OCI-LY7 (cell line): Measurements from ENCODE around the gene B4GALNT4. TPM values are rescaled to one million over a fixed set of nuclear protein-coding genes. Genes with fewer than 3 reads are reported as not detected.

Experiments used
- BruUV-seq: library from RNA; stranded (reverse); fragments of 400-500 nt; replicated peaks from 2 replicates; lab custom pipeline; 2021; lab: Mats Ljungman, UMichigan
- CTCF ChIA-PET: fragments of 300-600 bp; sonication (Branson Sonifier 250); formaldehyde crosslinking; loops from one replicate; lab custom pipeline; 2022; ENCODE audit warnings: antibody characterized with exemption; ENCODE audit not compliant: unreplicated experiment; lab: Charles Lee
- POLR2A ChIA-PET: fragments of 300-600 bp; sonication (Branson Sonifier 250); formaldehyde crosslinking; loops from one replicate; lab custom pipeline; 2022; ENCODE audit warnings: antibody characterized with exemption; lab: Charles Lee
- DNase-seq: peaks from one replicate; pipeline ENCODE4 v3.0.0-alpha.2; 2015; ENCODE audit warnings: low spot score
- H2AFZ ChIP-seq: fragments of 200-600 bp; sonication (generic), shearing (Covaris generic); 2 replicates; pipeline ENCODE4 v1.6.1; 2014; ENCODE audit warnings: mild to moderate bottlenecking, antibody characterized with exemption, low read length, moderate library complexity
- H3K27ac ChIP-seq: fragments of 200-600 bp; sonication (generic); 2 replicates; pipeline ENCODE4 v1.5.1; 2014; ENCODE audit warnings: mixed run types, low read depth, mild to moderate bottlenecking, moderate library complexity, low read length, inconsistent platforms; ENCODE audit not compliant: poor library complexity, severe bottlenecking
- H3K36me3 ChIP-seq: fragments of 200-600 bp; sonication (generic); 2 replicates; pipeline ENCODE4 v1.6.1; 2014; ENCODE audit warnings: mild to moderate bottlenecking, antibody characterized with exemption, low read length, moderate library complexity, mixed read lengths; ENCODE audit not compliant: insufficient read depth
- H3K4me1 ChIP-seq: fragments of 200-600 bp; sonication (generic); 2 replicates; pipeline ENCODE4 v1.5.1; 2014; ENCODE audit warnings: mild to moderate bottlenecking, low read length; ENCODE audit not compliant: insufficient read depth, poor library complexity, severe bottlenecking
- H3K4me2 ChIP-seq: fragments of 200-600 bp; sonication (generic); 2 replicates; pipeline ENCODE4 v1.6.1; 2014; ENCODE audit warnings: mild to moderate bottlenecking, low read length
- H3K4me3 ChIP-seq: fragments of 200-600 bp; sonication (generic); 2 replicates; pipeline ENCODE4 v1.5.1; 2014; ENCODE audit warnings: mild to moderate bottlenecking, low read depth, low read length; ENCODE audit not compliant: poor library complexity, severe bottlenecking
- H3K79me2 ChIP-seq: fragments of 200-600 bp; sonication (generic); 2 replicates; pipeline ENCODE4 v1.6.1; 2016; ENCODE audit warnings: low read depth, mild to moderate bottlenecking, low read length, moderate library complexity, mixed read lengths; ENCODE audit not compliant: insufficient read depth
- H3K9me2 ChIP-seq: fragments of 200-600 bp; sonication (generic); 2 replicates; pipeline ENCODE4 v1.6.1; 2016; ENCODE audit warnings: mild to moderate bottlenecking, low read length, mixed read lengths; ENCODE audit not compliant: insufficient read depth
- H3K9me3 ChIP-seq: fragments of 200-600 bp; sonication (generic); 2 replicates; pipeline ENCODE4 v1.6.1; 2014; ENCODE audit warnings: mild to moderate bottlenecking, mixed run types, low read length, mixed read lengths
- H4K20me1 ChIP-seq: fragments of 200-600 bp; sonication (generic); 2 replicates; pipeline ENCODE4 v1.6.1; 2014; ENCODE audit warnings: mild to moderate bottlenecking, antibody characterized with exemption, low read length, moderate library complexity, mixed read lengths; ENCODE audit not compliant: insufficient read depth
- CTCF ChIP-seq: fragments of 200-600 bp; sonication (generic); conservative IDR thresholded peaks from 2 replicates; pipeline ENCODE4 v1.5.1; 2014; ENCODE audit warnings: mild to moderate bottlenecking, antibody characterized with exemption, low read length, moderate library complexity, mixed read lengths
- EZH2phosphoT487 ChIP-seq: fragments of 200-600 bp; sonication (generic); IDR thresholded peaks from 2 replicates; pipeline ENCODE4 v1.6.1; 2018; ENCODE audit warnings: low read depth, borderline replicate concordance, mild to moderate bottlenecking, mixed run types, antibody characterized with exemption, low read length, moderate library complexity, mixed read lengths
- intact Hi-C: fragments of 100-400 bp; cut with micrococcal nuclease; formaldehyde crosslinking; loops from one replicate; pipeline ENCODE4 v1.10.0; 2022; ENCODE audit not compliant: unreplicated experiment
- total RNA-seq, 2 experiments: library from RNA; depleted of rRNA in 1 of 2; stranded (reverse); fragments of >200 nt in 1 of 2; shearing (Covaris generic) in 1 of 2; gene quantifications; 2 replicates each; pipeline ENCODE4 v1.2.3, GENCODE V29; 2014 to 2022

Gene B4GALNT4
- total RNA-seq, 2 experiments from 2014 or later: not detected

- Histone ChIP-seq H3K4me1 (no peaks in the 10 kb centered on the region), H2AFZ (no peak overlapping the region), H4K20me1 (no peaks in the 10 kb centered on the region), H3K79me2 (no peaks in the 10 kb centered on the region), H3K4me2 (no peak overlapping the region), H3K9me3 (no peaks in the 10 kb centered on the region), H3K36me3 (no peaks in the 10 kb centered on the region), H3K27ac (no peak overlapping the region), H3K4me3 (no peak overlapping the region), H3K9me2 (no peaks in the 10 kb centered on the region)
- no TSS peak for BruUV-seq
- ChIA-PET POLR2A (interaction anchor here (0.7 kb wide), 1 partner anchor 13 kb away, joined by 4 read pairs; no protein-coding TSS in a partner anchor), CTCF (interaction anchor here (0.5 kb wide), 1 partner anchor 29 kb away, joined by 10 read pairs; no protein-coding TSS in a partner anchor)
- DNase-seq: no peak
- intact Hi-C loops: no loop called here
- TF ChIP-seq EZH2phosphoT487 (no peak), CTCF (no peak)
These were observed 22.9 kb downstream of the B4GALNT4 start for GRCh38 chr11:392102-392777.

GRCh38 chr11:393219-394033, 24.1 kb downstream of the B4GALNT4 start:
- POLR2A ChIA-PET: no interaction called here
- Histone ChIP-seq H2AFZ (no peak overlapping the region), H3K4me1 (no peaks in the 10 kb centered on the region), H3K36me3 (no peaks in the 10 kb centered on the region), H3K9me2 (no peaks in the 10 kb centered on the region), H3K9me3 (no peaks in the 10 kb centered on the region), H3K79me2 (no peaks in the 10 kb centered on the region), H3K27ac (no peak overlapping the region), H3K4me3 (no peak overlapping the region), H3K4me2 (no peak overlapping the region), H4K20me1 (no peaks in the 10 kb centered on the region)
- no peak for DNase-seq
- CTCF ChIA-PET: no interaction called here
- no peak for TF ChIP-seq EZH2phosphoT487
- TF ChIP-seq CTCF: no peak
- no TSS peak for BruUV-seq
- intact Hi-C loops: no loop called here
